GM15510 (cell line): ENCODE results near the gene SH3PXD2A.

Experiments used
- POLR2A ChIP-seq: IDR thresholded peaks from 3 replicates; pipeline ENCODE4 v1.6.1; 2011; ENCODE audit warnings: borderline replicate concordance; ENCODE audit not compliant: insufficient read length; ENCODE audit errors: extremely low read depth

SH3PXD2A gene

DNA sequence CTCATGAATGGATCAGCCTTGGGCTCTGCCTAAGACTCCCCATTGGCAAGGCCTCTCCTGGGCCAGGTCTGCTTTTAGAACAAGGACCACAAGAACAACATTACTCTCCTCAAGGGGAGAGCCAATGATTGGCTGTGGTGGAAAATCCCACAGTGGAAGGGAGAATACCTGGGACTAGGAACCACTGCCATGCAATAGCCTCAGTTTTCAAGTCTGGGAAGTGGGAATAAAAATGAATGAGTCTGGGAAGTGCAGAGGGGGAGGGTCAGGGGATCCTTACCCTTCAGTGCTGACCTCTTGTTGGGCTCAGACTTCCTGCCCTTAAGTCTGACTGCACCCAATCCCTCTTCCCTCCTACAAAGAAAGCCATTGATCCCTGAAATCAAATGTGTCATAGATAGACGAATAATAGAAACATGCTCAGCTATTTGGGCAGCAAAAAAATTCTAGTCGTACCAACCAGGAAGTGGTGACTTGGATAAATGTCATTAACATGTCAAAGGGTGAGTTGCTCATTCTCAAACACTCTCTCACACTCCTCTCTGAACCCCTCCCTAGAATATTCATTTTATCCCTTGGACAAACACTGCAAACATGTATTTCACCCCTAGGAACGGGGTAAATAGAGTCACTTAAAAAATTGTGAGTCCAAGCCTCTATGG, 123.6 kb downstream of the SH3PXD2A start:
- TF ChIP-seq POLR2A, result no peak

DNA sequence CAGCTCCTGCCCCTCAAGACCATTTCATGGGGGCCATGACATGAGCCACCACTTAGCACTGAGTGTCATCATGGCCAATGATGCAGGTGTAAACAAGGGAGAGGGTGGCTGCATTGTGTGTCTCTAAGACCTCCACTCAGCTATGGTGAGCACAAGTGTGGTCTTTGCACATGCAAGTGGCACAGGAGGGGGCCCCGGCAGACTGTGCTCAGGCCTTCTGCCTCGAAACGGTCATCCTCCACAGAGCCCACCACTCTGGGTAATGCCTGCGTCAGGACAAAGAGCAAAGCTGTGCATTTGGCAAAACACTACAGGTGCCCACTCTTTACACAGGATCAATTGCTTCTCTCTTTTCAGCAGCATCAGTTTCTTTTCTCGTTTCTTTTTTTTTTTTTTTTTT, 125.5 kb downstream of the SH3PXD2A start:
- no peak for TF ChIP-seq POLR2A

DNA sequence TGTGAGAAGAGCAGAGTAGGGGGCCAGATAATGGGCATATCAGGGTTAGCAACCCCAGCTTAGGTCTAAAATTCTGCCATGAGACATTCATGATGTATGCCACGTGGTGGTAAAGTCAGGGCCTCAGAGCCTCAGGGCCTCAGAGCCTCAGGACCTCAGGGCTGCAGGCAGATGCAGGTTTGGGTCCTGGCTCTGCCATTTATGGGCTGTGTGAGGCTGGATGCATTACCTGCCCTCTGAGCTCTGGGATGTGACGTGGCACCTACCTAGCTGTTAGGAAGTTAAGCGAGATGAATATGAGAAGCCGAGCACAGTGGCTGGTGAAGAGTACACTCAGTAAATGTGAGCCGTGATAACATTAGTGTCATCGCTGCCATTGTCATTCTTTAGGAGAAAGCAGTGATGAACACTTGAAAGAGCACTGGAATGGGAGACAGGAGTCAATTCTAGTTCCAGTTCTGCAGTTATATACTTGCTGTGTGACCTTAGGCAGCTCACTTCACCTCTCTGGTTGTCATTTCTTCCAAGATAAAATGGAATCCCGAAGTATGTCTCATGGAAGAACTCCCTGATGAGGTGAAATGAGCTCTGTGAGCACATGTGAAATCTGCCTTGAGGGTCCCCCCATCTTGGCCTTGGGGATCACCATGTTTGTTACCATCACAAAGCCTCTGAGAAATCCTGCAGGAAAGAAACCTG, 127.2 kb downstream of the SH3PXD2A start:
- no peak for TF ChIP-seq POLR2A

DNA sequence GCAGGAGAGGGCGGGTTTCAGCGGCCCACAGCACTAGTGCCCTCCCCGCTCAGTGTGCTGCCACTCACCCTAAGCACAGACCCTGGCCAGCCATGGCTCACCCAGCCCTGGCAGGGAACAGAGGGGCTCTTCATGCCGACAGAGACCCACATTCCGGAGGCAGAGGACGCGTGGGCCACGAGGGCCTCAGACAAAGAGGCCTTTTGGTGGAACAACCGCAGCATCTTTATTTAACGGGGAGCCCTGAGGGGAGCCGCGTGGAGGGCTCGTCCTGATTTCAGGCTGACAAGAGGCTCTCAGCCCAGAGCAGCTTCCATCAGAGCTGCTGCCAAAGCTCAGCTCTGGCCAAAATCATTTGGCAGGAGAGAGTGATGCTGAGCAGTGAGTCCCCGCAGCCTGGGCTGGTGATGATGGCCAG, 127.8 kb downstream of the SH3PXD2A start:
- no peak for TF ChIP-seq POLR2A

DNA sequence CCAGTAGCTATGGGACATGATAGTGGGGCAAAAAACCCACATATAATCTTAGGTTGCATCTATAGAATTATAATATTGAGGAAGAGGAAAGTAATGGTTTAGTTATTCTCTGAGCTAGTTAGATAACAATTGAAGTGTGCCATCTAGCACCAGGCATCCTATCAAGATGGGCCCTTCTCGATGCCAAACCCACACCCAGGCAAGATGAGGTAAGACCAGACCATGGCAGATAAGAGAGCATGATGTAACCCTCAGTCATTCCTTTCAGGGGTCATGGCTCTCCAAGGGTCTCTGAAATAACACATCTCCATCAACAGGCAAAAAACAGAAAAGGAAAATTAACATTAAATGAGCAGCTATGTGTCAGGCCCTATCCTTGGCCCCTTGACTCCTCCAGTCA, 128.7 kb downstream of the SH3PXD2A start:
- no peak for TF ChIP-seq POLR2A

DNA sequence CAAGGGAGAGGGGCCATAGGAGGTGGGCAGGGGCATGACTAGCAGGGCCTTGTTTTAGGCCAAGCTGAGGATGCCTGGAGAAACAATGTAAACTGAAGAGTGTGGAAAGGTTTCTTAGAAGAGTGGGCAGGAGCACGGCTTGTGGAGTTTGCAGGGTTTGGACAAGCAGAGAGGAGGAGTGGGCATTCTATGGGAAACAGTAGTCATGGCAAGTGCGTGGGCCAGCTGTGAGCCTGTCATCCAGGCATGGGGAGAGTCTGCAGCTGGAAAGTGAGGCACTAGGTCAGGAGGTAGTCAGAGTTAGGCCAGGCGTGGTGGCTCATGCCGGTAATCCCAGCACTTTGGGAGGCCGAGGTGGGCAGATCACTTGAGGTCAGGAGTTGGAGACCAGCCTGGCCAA, 130.1 kb downstream of the SH3PXD2A start:
- TF ChIP-seq POLR2A, result no peak

DNA sequence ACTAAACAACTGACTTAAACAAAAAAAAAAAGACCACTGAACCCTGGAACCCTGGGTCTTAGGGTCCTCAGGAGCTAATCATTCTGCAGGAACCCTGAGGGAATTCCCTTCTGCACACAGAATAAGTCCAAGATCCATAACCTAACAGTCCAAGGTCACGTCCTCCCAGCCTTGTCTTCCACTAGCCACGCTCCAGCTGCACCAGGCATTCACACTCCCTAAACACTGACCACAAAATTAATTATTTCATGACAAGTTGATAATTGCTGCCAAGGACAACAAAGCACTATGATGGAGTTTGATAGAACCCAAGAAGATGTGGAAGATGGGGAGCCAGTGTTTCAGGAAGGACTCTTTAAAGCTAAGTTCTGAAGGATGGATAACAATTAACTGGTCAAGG, 130.6 kb downstream of the SH3PXD2A start:
- TF ChIP-seq POLR2A, result no peak

DNA sequence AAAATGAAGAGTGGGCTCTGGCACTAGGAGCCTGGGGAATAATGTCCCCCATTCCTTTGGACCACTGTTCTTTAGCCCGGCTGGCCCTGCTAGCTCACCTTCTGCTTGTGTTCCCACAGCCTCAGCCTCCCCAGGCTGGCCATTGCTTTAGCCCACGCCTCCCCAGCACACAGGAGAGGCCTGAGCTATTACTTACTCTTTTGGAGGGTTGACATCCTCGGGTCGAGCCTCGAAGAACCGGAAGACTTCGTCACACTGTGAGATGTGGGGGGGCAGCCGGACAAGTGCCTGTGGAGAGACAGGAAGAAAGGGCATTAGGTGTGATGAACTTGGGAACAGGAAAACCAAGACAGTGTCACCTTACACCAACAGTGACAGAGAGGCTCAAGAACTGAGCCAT, 131.3 kb downstream of the SH3PXD2A start:
- TF ChIP-seq POLR2A, result no peak

DNA sequence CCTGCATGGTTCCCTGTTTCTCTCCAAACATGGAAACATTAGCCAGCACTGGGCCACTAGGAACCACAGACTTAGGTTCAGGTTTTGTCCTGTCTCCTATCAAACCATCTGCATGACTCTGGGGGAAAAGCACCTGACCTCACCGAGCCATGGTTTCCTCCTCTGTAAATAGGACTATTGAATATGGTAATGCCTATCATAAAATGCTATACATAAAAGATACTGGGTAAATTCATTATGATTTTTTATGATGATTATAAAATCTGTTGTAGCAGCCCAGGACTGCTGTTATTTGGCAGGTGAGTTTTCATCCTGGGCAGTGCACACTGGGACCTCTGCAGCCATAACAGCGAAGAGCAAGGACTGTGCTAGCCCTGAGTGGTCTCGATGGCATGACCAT, 131.8 kb downstream of the SH3PXD2A start:
- TF ChIP-seq POLR2A, result no peak

DNA sequence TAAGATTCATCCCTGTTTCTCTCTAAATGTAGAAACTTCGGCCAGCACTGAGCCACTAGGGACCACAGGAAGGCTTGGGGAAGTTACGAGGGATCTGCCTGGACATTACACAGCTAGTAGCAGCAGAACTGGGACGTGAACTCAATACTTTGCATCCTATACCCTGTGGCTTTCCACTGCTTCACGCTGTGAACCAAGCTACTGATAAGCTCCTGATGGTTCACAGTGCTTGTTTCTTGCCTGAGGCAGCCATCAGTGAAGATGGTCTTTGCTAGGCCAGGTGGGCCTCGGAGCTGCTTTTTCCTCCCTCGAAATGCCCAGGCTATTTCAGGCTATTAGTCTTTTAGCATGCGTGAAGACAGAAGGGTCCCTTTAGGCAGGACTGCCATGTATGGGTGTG, 132.7 kb downstream of the SH3PXD2A start:
- TF ChIP-seq POLR2A, result no peak

DNA sequence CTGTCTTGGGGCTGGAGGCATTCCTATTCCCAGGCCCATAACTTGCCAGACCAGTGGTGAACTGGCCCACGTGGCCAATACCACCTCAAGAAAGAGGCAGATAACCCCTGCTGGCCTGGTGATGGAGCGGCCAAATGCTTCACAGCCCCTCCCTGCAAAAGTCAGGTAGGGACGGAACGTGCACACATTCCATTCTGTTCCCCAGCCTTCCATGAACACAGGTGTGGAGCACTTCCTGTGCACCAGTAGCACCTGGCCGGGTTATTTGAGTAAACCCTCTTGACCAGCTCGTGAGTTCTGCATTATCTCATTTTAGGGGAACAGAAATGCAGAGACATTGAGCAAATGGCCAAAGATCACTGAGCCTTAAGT, 134.4 kb downstream of the SH3PXD2A start:
- TF ChIP-seq POLR2A, result no peak

DNA sequence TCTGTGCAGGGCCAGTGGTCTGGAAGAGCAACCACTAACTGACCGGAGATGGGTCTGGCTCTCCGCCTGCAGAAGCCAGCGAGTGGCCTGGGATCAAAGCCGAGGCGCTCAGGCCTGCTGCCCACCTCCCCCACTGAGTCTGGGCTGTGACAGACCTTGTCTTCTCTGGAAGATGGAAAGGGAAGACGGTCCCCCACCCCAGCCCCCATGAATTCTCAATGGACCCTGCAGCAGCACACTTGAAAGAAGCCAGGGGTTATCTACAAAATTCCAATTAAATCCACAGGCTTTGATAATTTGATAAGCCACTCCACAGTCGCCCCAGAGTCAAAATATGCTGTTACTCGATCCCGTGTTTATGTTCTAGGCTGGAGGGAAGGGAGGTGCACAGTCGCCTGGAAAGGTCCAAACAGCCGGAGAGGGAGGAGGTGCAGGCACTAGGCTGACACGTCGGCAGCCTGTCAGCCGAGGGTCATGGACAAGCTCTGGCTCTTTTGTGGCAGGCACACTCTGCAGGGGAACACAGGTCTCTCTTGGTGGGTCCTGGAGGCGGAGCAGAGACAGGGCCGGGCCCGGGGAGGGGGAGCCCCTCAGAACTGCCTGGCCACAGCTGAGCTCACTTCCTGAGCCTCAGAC, 134.9 kb downstream of the SH3PXD2A start:
- TF ChIP-seq POLR2A, result no peak

DNA sequence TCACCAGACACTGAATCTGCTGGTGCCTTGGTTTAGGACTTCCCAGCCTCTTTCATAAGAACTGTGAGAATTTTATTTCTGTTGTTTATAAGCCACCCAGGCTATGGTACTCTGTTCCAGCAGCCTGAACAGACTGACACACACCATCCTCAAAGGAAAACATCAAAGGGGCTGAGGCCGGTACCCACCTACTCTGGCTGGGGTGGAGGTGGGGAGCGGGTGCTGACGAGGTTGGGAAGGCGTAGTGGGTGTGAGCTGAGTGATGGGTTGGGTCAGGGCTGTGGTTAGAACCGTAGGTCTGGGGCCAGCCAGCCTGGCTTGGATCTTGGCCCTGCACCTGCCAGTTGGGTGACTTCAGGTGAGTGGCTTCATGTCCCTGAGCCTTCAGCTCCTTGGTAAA, 136.3 kb downstream of the SH3PXD2A start:
- no peak for TF ChIP-seq POLR2A

DNA sequence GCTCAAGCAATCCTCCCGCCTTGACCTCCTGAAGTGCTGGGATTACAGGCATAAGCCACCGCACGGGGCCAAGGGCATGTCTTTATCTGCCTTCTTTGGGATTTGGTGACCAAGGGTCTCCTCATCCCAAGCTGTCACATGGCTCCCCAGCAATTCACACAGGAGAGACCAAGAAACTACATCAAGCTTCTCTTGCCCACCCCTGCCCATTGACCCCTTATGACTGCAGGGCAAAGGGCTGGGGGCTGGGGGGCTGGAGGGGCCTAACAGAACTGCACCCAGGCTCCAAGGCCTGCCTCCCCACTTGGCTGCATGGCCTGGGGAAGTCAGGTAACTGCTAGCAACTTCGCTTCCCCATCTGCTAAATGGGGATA, 137.1 kb downstream of the SH3PXD2A start:
- TF ChIP-seq POLR2A, result no peak

DNA sequence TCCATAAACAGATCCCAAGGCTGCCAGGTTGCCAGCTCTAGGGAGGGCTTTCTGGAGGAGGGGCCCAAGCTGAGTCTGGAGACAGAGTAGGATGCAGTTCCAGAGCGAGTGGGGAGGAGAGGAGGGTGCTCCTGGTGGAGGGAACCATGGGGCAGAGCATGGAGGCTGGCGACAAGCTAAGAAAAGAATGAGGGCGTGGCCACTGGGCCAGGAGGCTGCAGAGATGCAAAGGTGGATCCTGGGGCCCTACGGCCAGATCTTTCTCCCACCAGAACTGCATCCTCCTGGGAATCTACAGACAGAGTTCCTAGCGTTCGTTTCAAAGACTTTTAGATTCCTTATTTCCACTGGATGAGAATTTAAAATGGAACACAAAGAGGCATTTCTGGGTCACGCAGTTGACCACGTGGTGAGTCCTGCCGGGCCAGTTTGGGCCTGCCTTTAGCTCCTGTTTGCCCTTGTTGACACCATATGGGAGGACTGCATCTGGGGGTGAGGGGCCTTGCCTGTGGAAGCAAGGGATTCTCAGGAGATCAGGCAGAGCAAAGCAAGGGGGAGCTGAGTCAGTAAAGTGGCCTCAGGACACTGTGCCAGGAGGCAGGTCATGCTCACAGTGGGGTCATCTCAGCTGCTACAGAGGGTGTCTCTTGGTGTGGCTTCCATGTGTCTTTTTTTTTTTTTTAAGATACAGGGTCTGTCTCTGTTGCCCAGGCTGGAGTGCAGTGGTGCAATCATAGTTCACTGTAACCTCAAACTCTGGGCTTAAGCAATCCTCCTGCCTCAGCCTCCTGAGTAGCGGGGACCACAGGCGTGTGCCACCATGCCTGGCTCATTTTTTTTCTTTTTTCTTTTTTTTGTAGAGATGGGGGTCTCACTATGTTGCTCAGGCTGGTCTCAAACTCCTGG, 137.8 kb downstream of the SH3PXD2A start:
- TF ChIP-seq POLR2A, result no peak
